HG03139 (cell line): ENCODE data around the gene EZR.

Experiments used
- ATAC-seq: cut with Tn5 transposase; IDR thresholded peaks from one replicate; pipeline ENCODE4 v1.9.1; 2021; ENCODE audit not compliant: unreplicated experiment

The EZR gene

GRCh38 chr6:158819977-158820622 lies 932 bp upstream of the EZR start:
- no peak for ATAC-seq

GRCh38 chr6:158818581-158819212 lies 471 bp downstream of the EZR start:
- ATAC-seq, result peak; percentile 20

GRCh38 chr6:158817728-158818580 lies 1.2 kb downstream of the EZR start:
- peak; percentile 29 for ATAC-seq

- no peak for ATAC-seq
Observed at GRCh38 chr6:158816803-158817727, 2.1 kb downstream of the EZR start.

GRCh38 chr6:158816329-158816728 lies 2.8 kb downstream of the EZR start:
- ATAC-seq, result no peak

GRCh38 chr6:158815907-158816306 lies 3.3 kb downstream of the EZR start:
- no peak for ATAC-seq

GRCh38 chr6:158815379-158815724 lies 3.8 kb downstream of the EZR start:
- ATAC-seq, result no peak

GRCh38 chr6:158813032-158813431 lies 6.1 kb downstream of the EZR start:
- no peak for ATAC-seq

GRCh38 chr6:158812611-158813010 lies 6.6 kb downstream of the EZR start:
- ATAC-seq, result no peak

GRCh38 chr6:158810155-158811095 lies 8.7 kb downstream of the EZR start:
- ATAC-seq, result no peak

- ATAC-seq, result peak; percentile 69
Observed at GRCh38 chr6:158808941-158809678, 10.1 kb downstream of the EZR start.

- ATAC-seq, result no peak
Observed at GRCh38 chr6:158808442-158808833, 10.7 kb downstream of the EZR start.

GRCh38 chr6:158807515-158808441 lies 11.4 kb downstream of the EZR start:
- no peak for ATAC-seq

- no peak for ATAC-seq
Observed at GRCh38 chr6:158805698-158806377, 13.3 kb downstream of the EZR start.

- no peak for ATAC-seq
Observed at GRCh38 chr6:158804207-158804606, 15.0 kb downstream of the EZR start.

GRCh38 chr6:158803733-158804143 lies 15.4 kb downstream of the EZR start:
- ATAC-seq, result no peak

GRCh38 chr6:158801655-158802294 lies 17.4 kb downstream of the EZR start:
- ATAC-seq, result no peak
